LoVo (cell line): ENCODE results near the gene MGAT4A.
"Not testable (repeated sequence)": the region's sequence is repeated elsewhere in the genome, so short reads cannot be mapped to it uniquely, and the experiment has no call there.

Source experiments
- DNase-seq: peaks from one replicate; pipeline ENCODE4 v3.0.0-alpha.2; 2016; ENCODE audit warnings: low spot score

MGAT4A gene

GRCh38 chr2:98730053-98730706, 752 bp downstream of the MGAT4A start:
- peak; percentile 15 for DNase-seq

GRCh38 chr2:98729652-98730051, 1.3 kb downstream of the MGAT4A start:
- DNase-seq: no peak

- DNase-seq: not testable (repeated sequence)
These were observed 2.7 kb downstream of the MGAT4A start for GRCh38 chr2:98728088-98728718.

- no peak for DNase-seq
These were observed 3.4 kb downstream of the MGAT4A start for GRCh38 chr2:98727369-98728087.

- no peak for DNase-seq
These were observed 4.1 kb downstream of the MGAT4A start for GRCh38 chr2:98726735-98727368.

- DNase-seq: no peak
These were observed 4.7 kb downstream of the MGAT4A start for GRCh38 chr2:98726205-98726604.

- no peak for DNase-seq
These were observed 10.6 kb downstream of the MGAT4A start for GRCh38 chr2:98720286-98720685.

GRCh38 chr2:98717621-98718020, 13.3 kb downstream of the MGAT4A start:
- no peak for DNase-seq

GRCh38 chr2:98716786-98717185, 14.1 kb downstream of the MGAT4A start:
- no peak for DNase-seq

GRCh38 chr2:98715812-98716451, 15.0 kb downstream of the MGAT4A start:
- no peak for DNase-seq

GRCh38 chr2:98713332-98714015, 17.5 kb downstream of the MGAT4A start:
- DNase-seq: no peak

- DNase-seq: no peak
These were observed 18.8 kb downstream of the MGAT4A start for GRCh38 chr2:98712145-98712544.

- DNase-seq: no peak
These were observed 19.4 kb downstream of the MGAT4A start for GRCh38 chr2:98711506-98711905.

GRCh38 chr2:98710734-98711133, 20.2 kb downstream of the MGAT4A start:
- no peak for DNase-seq

- no peak for DNase-seq
These were observed 21.4 kb downstream of the MGAT4A start for GRCh38 chr2:98709535-98709934.

- no peak for DNase-seq
These were observed 22.3 kb downstream of the MGAT4A start for GRCh38 chr2:98708396-98709186.

GRCh38 chr2:98706591-98706990, 24.3 kb downstream of the MGAT4A start:
- DNase-seq: no peak

GRCh38 chr2:98705333-98705617, 25.7 kb downstream of the MGAT4A start:
- DNase-seq: no peak

- peak; percentile 47 for DNase-seq
These were observed 26.2 kb downstream of the MGAT4A start for GRCh38 chr2:98704499-98705332.

- DNase-seq: no peak
These were observed 27.2 kb downstream of the MGAT4A start for GRCh38 chr2:98703738-98704137.
